ENCODE data around the gene PSMA1. TPM values are rescaled to one million over a fixed set of nuclear protein-coding genes. Genes with fewer than 3 reads are reported as not detected.

The PSMA1 gene
- polyA plus RNA-seq, 2 of the 4 experiments (the other 2 are of a cell fraction), result 299 to 370 TPM

DNA sequence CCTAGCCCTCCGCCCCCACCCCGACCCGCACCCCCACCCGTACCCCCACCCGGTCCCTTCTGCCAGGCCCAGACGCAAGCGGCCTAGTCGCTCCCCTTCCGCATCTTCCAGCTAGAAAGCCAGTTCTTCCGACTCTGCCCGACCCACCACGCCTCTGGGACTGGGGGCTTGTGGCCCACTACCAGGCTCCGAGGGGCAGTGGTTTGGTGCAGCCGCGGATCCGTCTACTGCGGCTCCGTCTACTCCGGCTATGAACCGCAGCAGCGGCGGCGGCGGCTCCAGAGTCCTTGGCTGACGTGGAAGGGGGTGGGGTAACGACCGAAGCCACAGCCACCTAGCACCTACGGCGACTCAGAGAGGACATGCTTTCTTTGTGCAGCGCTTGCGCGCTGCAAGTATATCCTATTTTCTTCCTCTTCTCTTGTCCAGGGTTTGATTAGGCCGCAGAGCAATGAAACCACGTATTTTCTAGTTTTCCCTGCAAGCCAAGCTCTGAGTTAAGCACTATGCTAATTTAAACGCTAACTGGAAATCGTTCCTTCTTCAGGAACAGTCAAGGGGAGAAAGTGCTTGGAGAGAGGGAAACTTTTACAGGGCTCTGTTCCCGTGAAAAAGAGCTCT is 20.5 kb downstream of the PSMA1 start, which contains the start of gene COPB1:
Gene COPB1 (minus strand): TSS at position 252 of the 621 bp plus-strand sequence. CDS start 883 bp downstream, outside the sequence.
- H3K4me3 ChIP-seq, result peak within 1 kb of the TSS; percentile 78
- WGBS (ENCODE audit: missing lambda C conversion rate), result under 1% methylated on average over 12 of the region's 37 CpGs
- no peak for FAIRE-seq
- H3K4me2 ChIP-seq, result peak within 1 kb of the TSS; percentile 80
- peak; percentile 76 to 96 for DNase-seq (ENCODE audit: low read depth in 1 of 2, low spot score in 1 of 2)
- H3K4me1 ChIP-seq, result peaks cover 20% of the 10 kb centered on the region; the same call in 2 of the 3 replicates
- H3K9me3 ChIP-seq, result no peaks in the 10 kb centered on the region
- ChIA-PET POLR2A (interaction anchor here (0.6 to 1.5 kb wide), 6 partner anchors 11 to 392 kb away, joined by 3 to 12 read pairs (median 4); partner anchors contain the start of genes CYP2R1 and PSMA1), CTCF (interaction anchor here (1.2 kb wide), 1 partner anchor 44 kb away, joined by 3 read pairs; no protein-coding TSS in a partner anchor)
- peak within 1 kb of the TSS; percentile 82 to 93 for H3K27ac ChIP-seq
- peak; percentile 96 to 97 for ATAC-seq
- TF ChIP-seq JUNB (IDR thresholded peaks at IDR 0.05) (no peak), KDM5A (IDR thresholded peaks at IDR 0.05) (0 out of 2 replicates have a peak, but pooled peaks have one; percentile 6), NR3C1 (IDR thresholded peaks at IDR 0.05) (no peak), HOXA7 (CRISPR knock-in tag; IDR thresholded peaks at IDR 0.05) (0 out of 2 replicates have a peak, but pooled peaks have one; percentile 21), MAFK (IDR thresholded peaks at IDR 0.05; ENCODE audit: partially characterized antibody) (no peak), FOSB (CRISPR knock-in tag; IDR thresholded peaks at IDR 0.05) (no peak), MAZ (IDR thresholded peaks at IDR 0.05; ENCODE audit: borderline replicate concordance, low read depth, low read length) (no peak), CEBPB (IDR thresholded peaks at IDR 0.05) (peak in 1 of 2 experiments; percentile 26; a peak in 1 of 4 replicates), CHD2 (IDR thresholded peaks at IDR 0.05; ENCODE audit: low read length, partially characterized antibody) (no peak), EHF (CRISPR knock-in tag; IDR thresholded peaks at IDR 0.05) (no peak), EP300 (IDR thresholded peaks at IDR 0.05) (no peak), TP53 (CRISPR knock-in tag; IDR thresholded peaks at IDR 0.05) (0 out of 2 replicates have a peak, but pooled peaks have one; percentile 47), HDAC2 (IDR thresholded peaks at IDR 0.05) (no peak), CBX8 (IDR thresholded peaks at IDR 0.05) (no peak), RNF2 (IDR thresholded peaks at IDR 0.05; ENCODE audit: borderline replicate concordance, low read depth) (no peak), KDM1A (IDR thresholded peaks at IDR 0.05; ENCODE audit: low read depth) (no peak), RAD21 (conservative IDR thresholded peaks at IDR 0.05 in 1 of 2, IDR thresholded peaks at IDR 0.05 in 1 of 2) (no peak), POLR2AphosphoS2 (conservative IDR thresholded peaks at IDR 0.05; ENCODE audit: low read length) (peak; percentile 88), CHD4 (IDR thresholded peaks at IDR 0.05; ENCODE audit: borderline replicate concordance) (no peak), RARB (CRISPR knock-in tag; IDR thresholded peaks at IDR 0.05) (no peak), ZC3H11A (IDR thresholded peaks at IDR 0.05) (no peak), JUN (IDR thresholded peaks at IDR 0.05) (peak; percentile 67 to 90), HEYL (CRISPR knock-in tag; IDR thresholded peaks at IDR 0.05) (no peak), HOXB5 (CRISPR knock-in tag; IDR thresholded peaks at IDR 0.05) (0 out of 2 replicates have a peak, but pooled peaks have one; percentile 50), PHF8 (IDR thresholded peaks at IDR 0.05; ENCODE audit: borderline replicate concordance, low read depth) (peak; percentile 84; the same call in 1 of the 2 replicates), CBX2 (IDR thresholded peaks at IDR 0.05; ENCODE audit: borderline replicate concordance, low read depth) (no peak), NPAS2 (CRISPR knock-in tag; IDR thresholded peaks at IDR 0.05; ENCODE audit: borderline replicate concordance) (no peak), TFCP2L1 (CRISPR knock-in tag; IDR thresholded peaks at IDR 0.05) (no peak), FOSL2 (IDR thresholded peaks at IDR 0.05) (no peak), FOSL2 (CRISPR knock-in tag; IDR thresholded peaks at IDR 0.05) (peak; percentile 20; the same call in 1 of the 2 replicates), POLR2A (IDR thresholded peaks at IDR 0.05; ENCODE audit: low read length) (peak; percentile 89), EHMT2 (IDR thresholded peaks at IDR 0.05; ENCODE audit: low read depth) (no peak), RCOR1 (IDR thresholded peaks at IDR 0.05; ENCODE audit: low read depth, low read length) (no peak), GATA3 (IDR thresholded peaks at IDR 0.05; ENCODE audit: borderline replicate concordance) (no peak; the same call in 1 of the 2 replicates)
- TF ChIP-seq, protein P1, sequence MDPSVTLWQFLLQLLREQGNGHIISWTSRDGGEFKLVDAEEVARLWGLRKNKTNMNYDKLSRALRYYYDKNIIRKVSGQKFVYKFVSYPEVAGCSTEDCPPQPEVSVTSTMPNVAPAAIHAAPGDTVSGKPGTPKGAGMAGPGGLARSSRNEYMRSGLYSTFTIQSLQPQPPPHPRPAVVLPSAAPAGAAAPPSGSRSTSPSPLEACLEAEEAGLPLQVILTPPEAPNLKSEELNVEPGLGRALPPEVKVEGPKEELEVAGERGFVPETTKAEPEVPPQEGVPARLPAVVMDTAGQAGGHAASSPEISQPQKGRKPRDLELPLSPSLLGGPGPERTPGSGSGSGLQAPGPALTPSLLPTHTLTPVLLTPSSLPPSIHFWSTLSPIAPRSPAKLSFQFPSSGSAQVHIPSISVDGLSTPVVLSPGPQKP (IDR thresholded peaks at IDR 0.05; ENCODE audit: low read depth, low read length), result no peak
- TF ChIP-seq, protein P2, sequence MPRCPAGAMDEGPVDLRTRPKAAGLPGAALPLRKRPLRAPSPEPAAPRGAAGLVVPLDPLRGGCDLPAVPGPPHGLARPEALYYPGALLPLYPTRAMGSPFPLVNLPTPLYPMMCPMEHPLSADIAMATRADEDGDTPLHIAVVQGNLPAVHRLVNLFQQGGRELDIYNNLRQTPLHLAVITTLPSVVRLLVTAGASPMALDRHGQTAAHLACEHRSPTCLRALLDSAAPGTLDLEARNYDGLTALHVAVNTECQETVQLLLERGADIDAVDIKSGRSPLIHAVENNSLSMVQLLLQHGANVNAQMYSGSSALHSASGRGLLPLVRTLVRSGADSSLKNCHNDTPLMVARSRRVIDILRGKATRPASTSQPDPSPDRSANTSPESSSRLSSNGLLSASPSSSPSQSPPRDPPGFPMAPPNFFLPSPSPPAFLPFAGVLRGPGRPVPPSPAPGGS (IDR thresholded peaks at IDR 0.05), result 0 out of 3 replicates have a peak, but pooled peaks have one; percentile 41
- TF ChIP-seq, protein P3, sequence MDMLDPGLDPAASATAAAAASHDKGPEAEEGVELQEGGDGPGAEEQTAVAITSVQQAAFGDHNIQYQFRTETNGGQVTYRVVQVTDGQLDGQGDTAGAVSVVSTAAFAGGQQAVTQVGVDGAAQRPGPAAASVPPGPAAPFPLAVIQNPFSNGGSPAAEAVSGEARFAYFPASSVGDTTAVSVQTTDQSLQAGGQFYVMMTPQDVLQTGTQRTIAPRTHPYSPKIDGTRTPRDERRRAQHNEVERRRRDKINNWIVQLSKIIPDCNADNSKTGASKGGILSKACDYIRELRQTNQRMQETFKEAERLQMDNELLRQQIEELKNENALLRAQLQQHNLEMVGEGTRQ (IDR thresholded peaks at IDR 0.05), result no peak
- TF ChIP-seq, protein P4, sequence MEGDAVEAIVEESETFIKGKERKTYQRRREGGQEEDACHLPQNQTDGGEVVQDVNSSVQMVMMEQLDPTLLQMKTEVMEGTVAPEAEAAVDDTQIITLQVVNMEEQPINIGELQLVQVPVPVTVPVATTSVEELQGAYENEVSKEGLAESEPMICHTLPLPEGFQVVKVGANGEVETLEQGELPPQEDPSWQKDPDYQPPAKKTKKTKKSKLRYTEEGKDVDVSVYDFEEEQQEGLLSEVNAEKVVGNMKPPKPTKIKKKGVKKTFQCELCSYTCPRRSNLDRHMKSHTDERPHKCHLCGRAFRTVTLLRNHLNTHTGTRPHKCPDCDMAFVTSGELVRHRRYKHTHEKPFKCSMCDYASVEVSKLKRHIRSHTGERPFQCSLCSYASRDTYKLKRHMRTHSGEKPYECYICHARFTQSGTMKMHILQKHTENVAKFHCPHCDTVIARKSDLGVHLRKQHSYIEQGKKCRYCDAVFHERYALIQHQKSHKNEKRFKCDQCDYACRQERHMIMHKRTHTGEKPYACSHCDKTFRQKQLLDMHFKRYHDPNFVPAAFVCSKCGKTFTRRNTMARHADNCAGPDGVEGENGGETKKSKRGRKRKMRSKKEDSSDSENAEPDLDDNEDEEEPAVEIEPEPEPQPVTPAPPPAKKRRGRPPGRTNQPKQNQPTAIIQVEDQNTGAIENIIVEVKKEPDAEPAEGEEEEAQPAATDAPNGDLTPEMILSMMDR (IDR thresholded peaks at IDR 0.05), result no peak

Measured in A549 (cell line).